HG02588 (cell line): ENCODE results near the gene RPL35.
A peak's percentile ranks its signal among the peaks of the same experiment; 100 is the strongest.

ENCODE experiments used
- ATAC-seq: cut with Tn5 transposase; IDR thresholded peaks from one replicate; pipeline ENCODE4 v1.9.1; 2021; ENCODE audit warnings: mild to moderate bottlenecking, moderate library complexity; ENCODE audit not compliant: unreplicated experiment

RPL35 gene

DNA sequence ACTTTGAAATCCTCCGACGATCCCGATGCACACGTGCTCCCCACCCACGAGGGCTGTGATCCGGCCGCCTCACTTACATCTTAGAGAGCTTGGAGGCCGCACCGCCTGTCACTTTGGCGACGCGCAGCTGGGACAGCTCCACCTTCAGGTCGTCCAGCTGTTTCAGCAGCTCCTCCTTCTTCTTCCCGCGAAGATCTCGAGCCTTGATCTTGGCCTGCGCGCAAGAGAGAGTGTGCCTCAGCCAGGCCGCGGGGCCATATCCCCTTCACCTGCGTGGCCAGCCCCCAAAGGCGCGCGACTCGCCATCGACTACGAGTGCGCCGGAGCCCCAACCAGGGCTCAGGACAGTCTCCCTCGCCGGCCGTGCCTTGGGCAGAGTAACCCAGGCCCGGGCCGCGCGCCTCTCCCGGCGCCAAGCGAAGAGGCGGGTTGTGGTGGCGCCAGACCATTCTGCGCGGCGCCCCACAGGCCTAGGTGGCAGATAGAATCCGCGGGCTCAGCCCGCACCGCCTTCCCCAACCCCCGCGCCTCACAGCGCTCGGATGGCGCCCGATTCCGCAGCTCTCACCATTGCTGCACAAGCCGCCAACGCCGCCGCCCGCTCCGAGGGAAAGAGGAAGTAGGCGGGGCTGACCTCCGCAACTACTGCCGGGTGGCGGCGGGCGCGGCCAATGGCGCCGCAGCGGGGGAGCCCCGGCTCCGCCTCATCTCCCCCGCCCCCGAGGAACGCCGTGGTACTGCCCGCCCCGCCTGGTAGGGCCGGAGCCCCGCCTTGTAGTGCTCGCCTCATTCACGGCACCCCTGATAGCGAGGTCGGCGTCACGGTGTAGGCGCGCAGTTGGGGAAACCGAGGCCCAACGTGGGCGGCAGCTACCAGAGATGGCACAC, at the start of gene RPL35, which contains the start of gene ARPC5L:
Gene RPL35 (minus strand): TSS at position 616 of the 888 bp plus-strand sequence. CDS start 45 bp downstream, at position 571.
Gene ARPC5L (plus strand): TSS at position 789 of the 888 bp plus-strand sequence. CDS start 7,161 bp downstream, outside the sequence.
- ATAC-seq: peak; percentile 89

DNA sequence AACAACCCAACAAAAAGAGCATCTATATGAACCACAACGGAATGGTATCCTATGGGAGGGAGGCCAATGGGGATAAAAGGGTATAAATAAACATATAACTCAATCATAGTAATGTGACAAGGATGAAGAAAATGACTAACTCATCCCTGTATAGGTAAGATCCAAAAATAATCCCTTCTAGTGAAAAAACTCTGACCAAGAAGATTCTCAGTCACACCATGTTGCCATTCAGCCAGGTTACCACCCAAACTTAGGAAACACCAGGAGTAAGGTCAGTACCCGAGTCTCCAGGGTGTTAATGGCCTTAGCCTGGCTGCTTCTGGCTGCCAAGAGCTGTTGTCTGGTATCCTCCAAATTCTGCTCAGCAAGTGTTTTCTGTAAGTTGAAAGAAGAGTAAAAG, 46.3 kb upstream of the RPL35 start:
- ATAC-seq: no peak

DNA sequence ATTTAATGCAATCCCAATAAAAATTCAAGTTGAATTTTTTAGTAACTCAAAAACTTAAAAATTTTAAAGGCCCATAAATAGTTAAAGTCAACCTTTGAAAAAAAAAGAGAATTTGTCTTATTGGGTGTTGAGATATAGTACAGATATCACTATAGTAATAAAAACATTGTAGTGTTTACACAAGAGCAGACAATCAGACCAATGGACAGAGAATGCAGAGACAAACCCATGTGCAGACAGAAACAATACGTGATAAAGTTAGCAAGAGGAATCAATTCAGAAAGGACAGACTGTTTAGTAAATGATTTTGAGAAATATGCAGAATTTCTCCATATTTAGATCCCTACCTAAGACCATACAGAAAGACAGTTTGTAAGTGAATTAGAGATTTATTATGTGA, 45.2 kb upstream of the RPL35 start:
- no peak for ATAC-seq

DNA sequence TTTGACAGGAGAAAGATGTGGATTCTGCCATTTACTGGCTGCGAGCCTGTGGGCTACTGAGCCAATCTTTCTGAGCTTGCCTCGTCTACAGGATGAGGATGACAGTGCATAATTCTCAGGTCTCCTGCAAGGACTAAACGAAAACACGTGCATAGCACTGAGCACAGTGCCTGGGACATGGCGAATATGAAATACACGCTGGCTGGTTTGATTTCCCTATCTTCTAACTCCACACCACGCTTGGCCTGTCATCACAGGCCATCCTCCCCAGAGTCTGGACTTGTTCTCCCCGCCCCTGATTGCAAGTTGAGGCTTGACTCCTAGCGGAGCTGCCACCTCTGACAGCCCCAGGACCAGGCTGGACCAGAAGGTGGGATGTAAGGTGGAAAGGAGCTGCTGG, 38.1 kb upstream of the RPL35 start:
- ATAC-seq: no peak

DNA sequence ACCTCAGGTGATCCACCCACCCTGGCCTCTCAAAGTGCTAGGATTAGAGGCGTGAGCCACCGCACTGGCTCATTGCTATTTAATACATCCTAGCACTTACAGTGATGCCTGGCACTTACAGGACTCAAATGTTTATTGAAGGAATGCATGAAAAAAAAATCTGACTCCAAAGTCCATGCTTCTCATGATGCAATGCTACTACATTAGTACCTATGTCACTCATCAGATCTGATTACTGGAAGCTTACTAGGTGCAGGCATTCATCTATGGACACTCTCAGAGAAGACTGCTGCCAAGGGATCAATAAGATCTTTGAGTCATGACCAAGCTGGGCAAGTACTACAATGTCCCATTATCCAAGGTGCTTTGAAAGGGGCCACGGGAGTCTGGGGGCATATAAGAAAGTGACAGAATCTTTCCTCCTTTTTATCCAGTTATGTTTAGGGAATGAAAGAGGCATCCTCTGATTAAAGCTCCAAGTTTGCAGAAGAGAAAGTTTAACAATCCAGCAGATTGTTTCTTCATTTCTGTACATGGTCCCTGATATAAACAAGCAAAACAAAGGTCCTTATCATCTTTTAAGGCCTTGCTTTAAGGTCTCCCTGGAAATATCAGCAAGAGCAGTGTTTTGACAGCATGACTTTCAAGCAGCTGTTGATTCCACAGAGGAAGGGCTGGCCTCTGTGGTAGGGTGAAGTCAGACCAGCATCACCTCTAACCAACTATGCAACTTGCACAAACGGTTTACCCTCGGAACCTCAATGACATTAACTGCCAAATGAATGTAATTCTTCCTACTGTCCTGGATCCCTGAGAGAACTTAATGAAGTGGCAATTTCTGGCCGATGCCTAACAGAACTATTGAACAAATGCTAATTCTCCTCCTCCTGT, 36.1 kb upstream of the RPL35 start:
- no peak for ATAC-seq

DNA sequence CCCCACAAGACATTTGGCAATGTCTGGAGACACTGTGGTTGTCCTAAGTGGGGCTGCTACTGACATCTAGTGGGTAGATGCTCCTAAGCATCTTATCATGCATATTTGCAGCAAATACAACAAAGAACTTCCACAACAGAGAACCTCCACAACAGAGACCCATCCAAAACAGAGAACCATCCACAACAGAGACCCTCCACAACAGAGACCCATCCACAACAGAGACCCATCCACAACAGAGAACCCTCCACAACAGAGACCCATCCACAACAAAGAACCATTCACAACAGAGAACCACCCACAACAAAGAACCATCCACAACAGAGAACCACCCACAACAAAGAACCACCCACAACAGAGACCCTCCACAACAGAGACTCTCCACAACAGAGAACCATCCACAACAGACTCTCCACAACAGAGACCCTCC, 33.0 kb upstream of the RPL35 start:
- no peak for ATAC-seq

DNA sequence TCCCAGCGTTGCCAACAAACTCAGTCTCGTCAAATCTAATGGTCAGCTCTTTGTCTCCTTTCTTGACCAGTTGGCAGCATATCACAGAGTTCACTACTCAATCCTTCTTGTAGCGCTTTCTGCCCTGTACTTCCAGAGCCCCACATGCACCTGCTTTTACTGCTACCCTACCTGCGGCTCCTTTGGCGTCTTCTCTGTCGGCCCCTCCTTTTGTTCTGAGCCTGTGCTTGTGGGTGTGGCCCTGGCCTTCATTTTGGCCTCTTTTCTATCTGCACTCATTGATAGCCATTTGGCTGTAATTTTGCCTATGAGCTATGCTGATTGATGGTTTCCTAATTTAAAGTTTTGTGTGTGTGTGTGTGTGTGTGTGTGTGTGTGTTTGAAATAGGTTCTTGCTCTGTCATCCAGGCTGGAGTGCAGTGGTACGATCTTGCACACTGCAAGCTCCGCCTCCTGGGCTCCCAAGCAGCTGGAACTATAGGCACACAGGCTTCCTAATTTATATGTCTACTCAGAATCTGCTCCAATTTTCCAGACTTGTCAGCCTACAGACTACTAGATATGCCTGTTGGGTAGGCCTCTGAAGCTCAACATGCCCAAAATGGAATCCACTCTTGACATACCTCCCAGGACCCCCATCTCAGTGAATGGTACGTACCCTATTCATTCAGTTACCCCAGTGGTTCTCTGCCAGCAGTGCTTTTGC, 32.4 kb upstream of the RPL35 start:
- no peak for ATAC-seq

DNA sequence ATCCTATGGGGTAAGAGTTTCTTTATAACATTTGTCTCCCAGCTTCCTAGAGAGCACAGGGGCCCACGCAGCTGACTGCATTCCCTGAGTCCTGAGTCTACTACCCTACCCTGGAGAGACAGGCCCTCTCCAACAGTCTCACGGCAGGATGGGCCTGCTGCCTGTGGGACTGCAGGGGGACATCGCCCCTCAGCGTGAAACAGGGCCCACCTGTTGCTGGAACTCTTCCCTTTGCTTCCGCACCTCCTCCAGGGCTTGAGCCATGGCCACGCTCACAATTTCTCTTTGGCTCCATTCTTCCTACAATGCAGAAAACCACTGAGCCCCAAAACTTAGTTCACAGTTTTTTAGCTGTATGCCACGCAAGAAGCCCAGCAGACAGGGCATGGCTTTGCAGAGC, 28.4 kb upstream of the RPL35 start:
- no peak for ATAC-seq

DNA sequence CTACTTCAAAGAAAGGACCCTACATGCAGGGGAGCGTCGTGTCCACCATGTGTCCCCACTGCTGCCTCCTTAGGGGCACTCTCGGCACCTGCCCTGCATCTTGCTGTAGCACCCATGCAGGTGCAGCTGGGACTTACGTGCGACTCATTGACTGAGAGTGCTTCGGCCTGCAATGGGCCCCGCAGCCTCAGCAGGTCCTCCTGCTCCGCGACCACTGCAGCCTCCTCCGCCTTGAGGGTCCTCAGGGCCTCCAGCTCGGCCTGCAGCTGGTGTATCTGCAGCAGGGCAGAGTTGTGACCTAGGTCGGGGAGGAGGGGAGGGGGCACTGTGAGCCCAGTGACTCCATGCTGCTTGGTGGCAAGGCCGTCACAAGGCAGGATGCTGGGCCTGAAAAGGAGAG, 27.2 kb upstream of the RPL35 start:
- no peak for ATAC-seq

DNA sequence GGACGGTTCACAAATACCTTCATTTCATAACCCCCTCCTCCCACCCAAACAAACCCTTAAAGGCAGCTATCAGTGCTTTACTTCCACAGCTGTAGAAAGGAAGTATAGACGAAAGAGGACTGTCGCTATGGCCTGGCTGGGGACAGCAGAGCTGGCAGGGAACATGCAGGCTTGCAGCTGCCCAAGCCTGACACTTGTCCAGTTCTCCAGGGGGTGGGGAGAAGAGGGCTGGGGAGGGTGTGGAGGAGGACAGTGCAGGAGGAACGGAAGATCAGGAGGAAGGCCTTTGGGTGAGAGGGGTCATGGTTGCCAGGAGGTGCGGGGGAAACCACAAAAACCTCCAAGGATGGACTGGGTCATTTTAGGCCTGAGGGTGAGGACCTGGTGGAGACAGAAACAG, 26.1 kb upstream of the RPL35 start:
- no peak for ATAC-seq

DNA sequence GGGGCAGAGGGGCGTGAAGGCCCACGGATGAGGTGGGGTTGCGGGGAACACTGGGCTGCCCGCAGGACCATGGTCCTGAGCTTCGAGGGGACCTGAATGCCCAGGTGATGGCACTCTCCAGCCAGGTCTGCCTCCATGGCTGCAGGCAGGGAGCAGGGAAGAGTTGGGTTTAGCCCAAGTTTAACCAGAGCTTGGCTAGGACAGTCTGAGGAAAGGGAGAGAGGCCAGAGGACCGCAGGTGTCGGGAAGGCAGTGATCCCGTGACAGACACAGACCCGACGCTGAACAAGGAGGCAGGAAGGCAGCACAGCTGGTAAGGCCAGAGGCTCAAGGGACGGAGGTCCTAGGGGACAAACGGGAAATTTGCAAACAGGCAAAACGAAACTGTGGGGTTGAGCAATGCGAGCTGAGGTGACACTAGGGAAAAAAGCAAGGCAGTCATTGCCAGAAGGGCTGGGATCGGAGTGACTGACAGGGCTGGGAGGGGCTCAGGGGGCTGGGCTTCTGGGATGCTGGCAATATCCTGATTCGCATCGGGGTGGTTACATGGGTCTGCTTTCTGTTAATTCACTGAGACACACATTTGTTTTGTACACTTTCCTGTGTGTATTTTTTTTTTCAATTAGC, 25.2 kb upstream of the RPL35 start:
- no peak for ATAC-seq

DNA sequence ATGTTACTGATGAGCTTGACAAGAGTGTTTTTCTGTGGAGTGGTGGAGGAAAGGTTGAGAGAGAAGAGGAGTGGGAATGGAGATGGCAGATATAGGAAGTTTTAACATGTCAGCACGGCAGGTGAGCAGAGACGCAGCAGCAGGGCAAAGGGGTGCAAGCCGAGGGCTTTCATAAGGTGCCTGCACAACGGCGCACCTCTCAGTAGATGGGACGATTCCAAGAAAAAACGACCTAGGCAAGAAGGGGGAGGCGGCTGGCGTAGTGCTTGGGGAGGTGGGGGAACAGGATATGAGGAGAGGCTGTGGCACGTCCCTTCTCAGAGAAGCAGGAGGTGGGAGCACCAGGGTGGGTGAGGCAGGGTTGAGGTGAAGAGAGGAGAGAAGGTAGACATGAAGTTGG, 24.7 kb upstream of the RPL35 start:
- ATAC-seq: no peak

DNA sequence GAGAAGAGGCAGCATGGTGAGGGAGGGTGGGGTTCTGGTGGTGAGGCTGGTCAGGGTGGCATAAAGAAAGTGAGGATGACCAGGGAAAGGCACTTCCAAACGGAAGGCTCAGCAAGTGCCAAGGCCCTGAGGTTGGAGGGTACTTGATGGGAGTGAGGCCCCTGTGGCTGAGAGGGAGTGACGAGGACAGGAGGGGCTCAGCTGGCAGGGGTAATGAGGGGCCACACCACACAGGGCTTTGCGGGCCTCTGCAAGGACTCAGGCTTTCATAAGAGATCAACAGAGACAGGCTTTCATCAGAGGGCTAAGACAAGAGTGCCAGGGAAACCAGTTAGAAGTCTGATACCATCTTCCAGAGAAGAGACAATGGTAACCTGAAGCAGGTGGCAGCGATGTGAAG, 23.8 kb upstream of the RPL35 start:
- ATAC-seq: no peak

DNA sequence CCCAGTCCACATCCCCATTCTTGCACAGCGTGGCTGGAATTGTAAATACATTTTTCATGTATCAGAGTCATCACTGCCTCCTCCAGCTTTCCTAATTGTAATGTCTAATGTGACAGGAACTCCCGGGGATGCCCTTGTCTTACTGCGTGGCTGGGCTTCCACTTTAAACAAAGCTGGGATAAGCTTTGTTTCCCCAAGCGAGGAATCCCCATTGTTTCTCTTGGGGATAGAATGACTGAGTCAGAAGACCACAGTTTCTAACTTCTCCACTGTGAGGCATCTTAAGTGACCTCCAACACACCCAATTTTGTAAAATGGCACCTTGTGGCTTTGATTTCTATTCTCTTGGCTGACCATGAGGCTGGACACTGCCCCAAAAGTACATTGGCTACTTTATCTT, 22.6 kb upstream of the RPL35 start:
- no peak for ATAC-seq

DNA sequence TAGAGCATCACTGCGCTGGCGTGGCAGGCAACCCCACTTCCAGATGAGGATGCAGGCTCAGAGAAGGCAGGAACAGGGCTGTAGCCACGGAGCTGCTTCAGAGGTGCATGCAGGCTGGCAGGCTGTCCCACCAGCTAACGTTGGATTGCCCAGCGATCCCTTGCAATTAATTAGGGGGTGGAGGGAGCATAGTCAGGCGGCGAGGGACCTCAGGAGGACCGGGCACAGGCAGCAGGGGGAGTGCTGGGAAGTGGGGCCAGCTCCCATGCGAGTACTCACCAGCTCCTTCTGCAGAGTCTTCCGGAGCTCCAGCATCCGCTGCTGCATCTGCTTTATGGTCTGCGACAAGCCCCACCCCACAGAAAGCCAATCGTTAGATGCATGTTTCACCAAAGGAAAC, 20.5 kb upstream of the RPL35 start:
- ATAC-seq: no peak

DNA sequence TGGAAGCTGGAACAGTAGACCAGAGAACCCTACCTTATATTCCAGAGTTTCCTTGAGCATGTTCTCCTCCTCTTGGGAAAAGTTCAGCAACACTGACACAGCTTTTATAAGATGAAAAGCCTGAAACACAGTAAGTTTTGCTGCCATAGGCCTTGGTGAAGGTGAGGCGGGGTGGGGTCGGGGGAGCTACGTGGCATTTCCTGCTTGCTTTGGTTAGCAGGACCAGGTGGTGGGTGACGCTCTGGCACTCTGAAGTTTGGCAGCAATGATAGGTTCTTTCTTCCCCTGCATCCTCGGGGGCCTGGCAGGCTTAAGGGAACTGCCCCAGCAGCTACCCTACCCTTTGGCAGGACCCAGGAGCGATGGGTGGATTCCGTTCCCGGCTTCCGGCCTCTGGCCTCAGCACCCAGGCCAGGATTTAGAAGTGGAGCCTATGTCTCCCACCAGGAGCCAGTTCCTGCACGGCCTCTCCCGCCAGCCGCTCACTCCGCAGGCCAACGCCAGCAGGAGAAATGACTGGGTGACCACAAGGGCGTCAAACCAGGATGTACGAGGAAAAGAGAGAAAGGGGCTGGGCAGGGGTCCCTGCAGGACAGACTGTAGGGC, 19.5 kb upstream of the RPL35 start:
- no peak for ATAC-seq

DNA sequence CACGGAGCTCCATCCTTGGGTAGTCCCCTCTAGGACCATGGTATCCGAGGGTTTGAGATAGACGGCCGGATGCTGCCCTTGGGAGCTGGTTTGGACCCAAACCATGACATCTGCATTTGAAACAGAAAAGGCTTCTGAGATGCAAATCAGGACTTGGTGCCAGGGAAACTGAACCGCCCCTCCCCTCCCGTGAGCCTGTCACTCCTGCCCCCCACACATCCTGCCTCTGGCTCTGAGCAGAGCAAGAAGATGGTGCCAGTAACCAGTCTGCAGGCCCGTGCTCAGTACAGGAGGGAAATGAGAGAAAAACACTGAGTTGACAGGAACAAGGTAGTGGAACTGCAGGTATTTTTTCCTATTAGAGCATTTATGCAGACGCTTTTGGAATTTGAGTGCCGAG, 18.7 kb upstream of the RPL35 start:
- no peak for ATAC-seq

DNA sequence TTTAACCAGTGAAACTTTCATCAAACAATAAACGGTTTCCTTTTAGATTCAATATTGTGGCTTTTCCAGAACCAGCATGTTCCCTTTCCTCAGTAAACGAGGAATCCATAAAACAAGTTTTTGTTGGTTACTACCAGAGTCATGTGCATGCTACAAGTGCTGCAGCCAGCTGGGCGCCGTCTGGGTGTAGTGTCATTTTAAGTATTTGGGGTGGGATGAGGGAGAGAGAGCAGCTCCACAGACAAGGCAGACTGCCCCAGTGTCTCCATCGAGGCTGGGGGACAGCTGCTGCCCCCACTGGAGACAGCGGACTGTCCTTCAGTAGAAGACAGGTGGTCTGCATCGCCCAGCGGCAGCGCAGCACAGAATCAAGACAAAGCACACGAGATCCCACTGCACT, 17.5 kb upstream of the RPL35 start:
- ATAC-seq: no peak

DNA sequence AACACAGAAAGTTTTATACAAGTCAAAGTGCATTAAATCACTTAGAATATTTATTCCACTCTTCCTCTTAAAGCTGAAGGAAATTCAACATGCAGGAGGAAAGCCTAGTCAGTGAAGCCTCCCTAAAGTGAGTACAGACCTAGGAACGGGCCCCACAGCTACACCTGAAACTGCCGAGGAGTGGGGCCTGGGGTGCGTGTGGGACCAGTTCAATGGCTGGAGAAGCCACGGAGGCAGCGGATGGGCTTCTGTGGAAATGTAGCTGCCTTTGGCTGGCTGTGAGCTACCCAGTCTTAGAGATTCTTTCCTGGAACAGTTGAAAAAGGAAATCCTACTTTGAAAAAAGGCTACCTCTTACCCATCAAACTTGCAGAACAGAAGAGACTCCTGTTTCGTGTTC, 16.8 kb upstream of the RPL35 start:
- ATAC-seq: no peak

DNA sequence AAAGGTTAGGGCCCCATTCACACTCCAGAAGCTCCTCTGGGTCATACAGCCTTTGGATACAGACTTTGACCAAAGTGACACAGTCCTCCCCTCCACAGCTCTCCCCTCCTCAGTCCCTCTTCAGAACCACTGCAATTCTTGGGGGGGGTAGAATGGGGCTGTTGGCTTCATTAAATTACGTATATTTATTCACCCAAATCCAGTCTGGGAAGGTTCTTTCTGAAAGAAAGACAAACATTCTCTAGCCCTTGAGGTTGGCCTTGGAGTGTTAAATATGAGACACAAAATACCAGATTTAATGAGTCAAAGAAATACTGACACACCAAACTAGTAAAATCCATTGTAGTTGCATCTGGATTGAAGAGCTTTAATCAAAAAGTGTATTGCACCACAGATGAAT, 16.3 kb upstream of the RPL35 start:
- no peak for ATAC-seq
